NCI-H748 (cell line): ENCODE measurements around the gene TGM6.

Experiments used
- DNase-seq: peaks from one replicate; lab custom pipeline; 2025; ENCODE audit not compliant: unreplicated experiment; lab: John Stamatoyannopoulos, UW

TGM6 gene

GRCh38 chr20:2451939-2452732 is 71.4 kb downstream of the TGM6 start:
- DNase-seq = peak; percentile 84

- no peak for DNase-seq
These were observed 73.1 kb downstream of the TGM6 start for GRCh38 chr20:2453792-2454191.

- no peak for DNase-seq
These were observed 75.2 kb downstream of the TGM6 start for GRCh38 chr20:2455771-2456497.

GRCh38 chr20:2458919-2459499 is 78.3 kb downstream of the TGM6 start:
- DNase-seq = no peak

- DNase-seq = no peak
These were observed 79.5 kb downstream of the TGM6 start for GRCh38 chr20:2459981-2460751.

- DNase-seq = no peak
These were observed 80.2 kb downstream of the TGM6 start for GRCh38 chr20:2460752-2461424.

GRCh38 chr20:2462484-2462883 is 81.8 kb downstream of the TGM6 start:
- DNase-seq = no peak

GRCh38 chr20:2463616-2464365 is 83.1 kb downstream of the TGM6 start:
- no peak for DNase-seq

GRCh38 chr20:2465100-2465499 is 84.4 kb downstream of the TGM6 start:
- DNase-seq = no peak

- no peak for DNase-seq
These were observed 86.7 kb downstream of the TGM6 start for GRCh38 chr20:2467412-2467811.

- DNase-seq = no peak
These were observed 88.1 kb downstream of the TGM6 start for GRCh38 chr20:2468581-2469407.

GRCh38 chr20:2469991-2470422 is 89.3 kb downstream of the TGM6 start:
- peak; percentile 75 for DNase-seq

- DNase-seq = peak; percentile 100
These were observed 89.9 kb downstream of the TGM6 start, which contains the start of gene SNRPB for GRCh38 chr20:2470423-2471193. TSS of gene SNRPB (minus strand) at chr20:2470789. CDS start at chr20:2470690, 99 bp downstream.

GRCh38 chr20:2473516-2473915 is 92.8 kb downstream of the TGM6 start:
- DNase-seq = no peak

GRCh38 chr20:2475850-2476741 is 95.4 kb downstream of the TGM6 start:
- no peak for DNase-seq

GRCh38 chr20:2476742-2477615 is 96.3 kb downstream of the TGM6 start:
- DNase-seq = no peak
